HG03039 (cell line): ENCODE measurements around the gene NR4A2.

ENCODE experiments used
- ATAC-seq: cut with Tn5 transposase; IDR thresholded peaks from one replicate; pipeline ENCODE4 v1.9.1; 2021; ENCODE audit warnings: mild to moderate bottlenecking, moderate library complexity; ENCODE audit not compliant: unreplicated experiment

Gene NR4A2

DNA sequence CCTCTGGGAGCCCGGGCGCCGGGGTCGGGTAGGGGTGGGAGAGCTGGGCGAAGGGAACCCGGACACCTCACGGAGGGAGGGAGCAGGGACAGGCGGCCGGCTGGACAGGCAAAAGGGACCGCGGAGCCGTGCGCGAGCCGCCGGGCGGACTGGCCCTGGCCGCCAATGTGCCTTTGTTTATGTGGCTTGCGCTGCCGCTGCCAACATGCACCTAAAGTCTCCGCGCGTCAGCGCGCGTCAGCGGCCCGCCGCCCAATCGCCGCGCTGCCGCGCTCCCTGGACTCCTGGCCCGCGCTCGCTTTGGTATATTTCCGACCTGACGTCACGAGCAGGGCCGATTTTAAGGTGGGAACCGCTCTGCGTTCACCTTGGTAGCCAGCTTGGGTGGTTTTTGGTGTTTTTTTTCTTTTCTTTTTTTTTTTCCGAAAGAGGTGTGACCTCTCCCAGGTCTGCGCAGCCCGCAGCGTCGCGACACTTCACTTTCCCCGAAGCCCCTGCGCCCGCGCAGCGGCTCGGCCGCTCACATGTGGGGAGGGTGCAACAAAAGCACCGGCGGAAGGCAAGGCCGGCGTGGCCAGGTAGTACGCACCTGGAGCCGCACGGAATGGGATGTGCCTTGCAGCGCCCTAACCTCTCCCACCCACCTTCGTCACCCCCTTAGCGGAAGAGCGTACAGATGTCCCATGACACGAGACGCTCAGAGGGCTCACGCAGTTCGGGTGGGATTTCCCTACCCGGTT, at the start of gene NR4A2:
Gene NR4A2, minus strand, starts transcription at position 188 of the 740 bp plus-strand sequence. CDS start 2,535 bp downstream, outside the sequence.
- ATAC-seq, result peak; percentile 72

DNA sequence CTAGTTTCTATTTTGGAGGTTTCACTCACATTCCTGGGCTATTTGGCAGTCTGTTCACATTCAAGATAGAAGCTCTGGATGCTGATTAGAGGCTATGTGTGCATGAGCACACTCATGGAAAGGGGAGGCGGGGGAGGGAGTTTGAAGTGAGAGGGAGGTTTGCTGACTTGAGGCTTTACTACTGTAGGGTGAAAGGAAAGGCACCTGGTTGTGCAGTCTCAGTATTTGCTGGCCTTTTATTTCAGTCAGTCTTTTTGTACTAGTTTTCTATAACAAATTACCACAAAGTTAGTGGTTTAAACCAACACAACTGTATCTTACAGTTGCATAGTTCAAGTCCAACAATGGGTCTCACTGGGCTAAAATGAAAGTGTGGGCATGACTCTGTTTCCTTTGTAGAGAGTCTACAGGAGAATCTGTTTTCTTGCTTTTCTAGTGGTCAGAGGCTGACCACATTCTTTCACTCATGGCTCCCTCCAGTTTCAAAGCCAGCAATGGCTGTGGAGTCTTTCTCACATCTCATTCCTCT, 47.7 kb upstream of the NR4A2 start:
- ATAC-seq, result peak; percentile 79

DNA sequence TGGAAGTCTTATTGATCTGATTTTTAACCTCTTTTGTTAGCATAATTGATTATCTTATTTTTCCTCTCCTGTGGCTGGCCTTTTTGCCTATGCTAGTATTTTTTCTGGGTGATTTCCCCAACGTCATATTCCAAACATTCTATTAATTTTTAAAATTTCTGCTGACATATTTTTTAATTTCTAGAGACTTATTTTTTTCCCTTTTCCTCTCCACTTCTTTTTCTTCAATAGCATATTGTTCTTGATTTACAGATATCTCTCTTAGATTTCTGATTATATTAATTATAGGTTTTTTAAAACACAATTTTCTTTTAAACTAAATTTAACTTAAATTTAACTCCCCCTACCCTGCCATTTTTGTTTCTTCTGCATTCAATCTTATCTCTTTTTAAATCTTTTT, 47.2 kb upstream of the NR4A2 start:
- no peak for ATAC-seq

DNA sequence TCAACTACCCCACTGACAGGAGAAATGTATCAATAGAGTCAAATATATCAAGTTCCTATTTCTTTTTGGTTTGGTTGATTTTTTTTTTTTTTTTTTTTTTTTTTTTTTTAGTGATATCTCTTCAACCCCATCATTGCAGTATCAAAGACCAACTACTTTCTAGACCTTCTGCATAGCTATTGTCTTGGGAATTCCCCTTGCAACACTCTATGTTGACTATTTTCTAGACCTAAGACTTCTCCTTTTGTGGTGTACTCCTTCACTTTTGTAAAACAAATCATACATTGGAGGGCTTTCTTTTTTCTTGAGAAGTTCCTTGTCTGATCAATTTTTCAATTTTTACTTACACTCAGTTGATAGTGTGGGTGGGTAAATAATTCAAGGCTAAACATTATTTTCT, 46.5 kb upstream of the NR4A2 start:
- peak; percentile 45 for ATAC-seq

DNA sequence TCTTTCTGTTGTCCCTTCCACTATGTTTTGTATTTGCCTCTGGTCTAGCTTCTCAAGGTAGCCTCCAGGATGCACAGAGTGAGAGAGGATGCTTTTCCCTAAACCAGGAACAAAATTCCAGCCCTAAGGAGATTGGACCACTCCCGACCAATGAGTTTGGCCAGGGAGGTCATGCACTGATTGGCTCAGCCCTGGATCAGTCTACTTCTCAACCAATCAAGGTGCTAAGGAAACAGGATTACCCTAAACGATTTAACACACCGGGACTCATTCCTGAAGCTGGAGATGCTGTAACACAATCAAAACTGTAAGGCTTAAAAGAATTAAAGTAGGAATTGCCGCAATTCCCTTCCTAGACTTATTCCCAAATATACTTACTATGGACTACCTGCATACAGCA, 34.2 kb upstream of the NR4A2 start:
- ATAC-seq, result no peak

DNA sequence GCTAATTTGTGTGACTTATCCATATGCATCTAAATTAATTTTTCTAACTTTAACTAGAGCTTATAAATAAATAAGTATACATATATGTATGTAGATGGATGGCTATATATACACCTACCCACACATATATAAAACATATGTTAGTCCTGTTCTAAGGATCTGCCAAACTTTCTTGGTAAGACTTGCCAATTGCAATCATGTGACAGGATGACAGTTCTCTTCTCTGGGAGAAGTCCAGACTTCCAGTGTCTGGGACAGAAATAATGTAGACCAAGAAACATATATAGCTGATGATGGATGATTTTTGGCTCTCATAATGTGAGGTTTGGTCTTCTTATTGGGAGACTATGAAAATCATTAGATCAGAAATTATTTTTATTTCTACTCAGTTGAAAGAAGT, 30.6 kb upstream of the NR4A2 start:
- no peak for ATAC-seq

DNA sequence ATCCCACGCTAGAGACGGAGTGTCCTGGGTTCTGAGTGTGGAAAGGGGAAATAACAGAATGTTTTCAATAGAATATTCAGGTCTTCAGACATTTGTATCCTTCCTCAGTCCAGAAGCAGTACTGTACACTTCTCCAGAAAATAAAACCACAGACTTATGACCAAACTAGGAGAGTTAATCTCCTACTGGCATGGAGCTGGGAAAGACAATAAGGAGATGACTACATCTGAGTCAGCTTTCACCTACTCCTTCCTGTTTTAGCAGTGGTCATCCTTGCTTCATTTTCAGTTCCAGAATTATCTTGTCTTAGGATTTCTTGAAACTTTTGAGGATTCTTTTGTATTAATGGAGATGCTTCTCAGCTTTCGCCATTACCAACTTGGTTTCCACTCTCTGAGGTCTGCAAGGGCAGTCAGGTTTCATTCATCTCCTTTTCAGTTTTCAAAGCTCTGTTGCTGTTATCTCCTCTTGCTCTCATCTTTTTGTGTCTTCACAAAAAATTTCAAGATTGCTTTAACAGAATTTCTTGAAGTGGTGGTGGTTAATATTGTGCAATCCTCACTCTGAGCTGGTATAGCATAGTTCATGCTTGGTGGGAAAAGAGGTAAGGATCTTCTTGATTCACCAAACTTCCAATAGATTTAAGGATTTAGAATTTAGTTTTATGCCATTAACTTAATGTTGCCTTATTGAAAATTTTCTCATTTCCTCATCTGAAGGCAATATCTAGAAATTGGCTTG, 23.7 kb upstream of the NR4A2 start:
- no peak for ATAC-seq

DNA sequence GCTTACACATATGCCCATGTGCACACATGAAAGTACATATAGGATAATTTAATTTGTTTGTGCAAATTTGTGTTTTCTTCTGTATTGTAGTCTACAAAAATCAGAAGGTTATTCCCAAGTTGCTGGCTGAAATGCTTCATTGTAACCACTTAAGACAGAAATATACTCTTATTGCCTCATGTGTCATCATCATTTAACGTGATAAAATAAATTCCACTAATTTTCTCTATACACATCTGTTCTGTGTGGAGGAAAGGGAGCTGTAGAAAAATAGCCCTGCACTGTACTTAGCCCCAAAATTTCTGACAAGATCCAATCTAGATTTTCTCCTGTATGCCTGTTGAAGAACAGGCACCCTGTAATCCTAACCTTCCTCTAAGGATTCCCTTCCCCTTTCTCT, 20.4 kb upstream of the NR4A2 start:
- no peak for ATAC-seq

DNA sequence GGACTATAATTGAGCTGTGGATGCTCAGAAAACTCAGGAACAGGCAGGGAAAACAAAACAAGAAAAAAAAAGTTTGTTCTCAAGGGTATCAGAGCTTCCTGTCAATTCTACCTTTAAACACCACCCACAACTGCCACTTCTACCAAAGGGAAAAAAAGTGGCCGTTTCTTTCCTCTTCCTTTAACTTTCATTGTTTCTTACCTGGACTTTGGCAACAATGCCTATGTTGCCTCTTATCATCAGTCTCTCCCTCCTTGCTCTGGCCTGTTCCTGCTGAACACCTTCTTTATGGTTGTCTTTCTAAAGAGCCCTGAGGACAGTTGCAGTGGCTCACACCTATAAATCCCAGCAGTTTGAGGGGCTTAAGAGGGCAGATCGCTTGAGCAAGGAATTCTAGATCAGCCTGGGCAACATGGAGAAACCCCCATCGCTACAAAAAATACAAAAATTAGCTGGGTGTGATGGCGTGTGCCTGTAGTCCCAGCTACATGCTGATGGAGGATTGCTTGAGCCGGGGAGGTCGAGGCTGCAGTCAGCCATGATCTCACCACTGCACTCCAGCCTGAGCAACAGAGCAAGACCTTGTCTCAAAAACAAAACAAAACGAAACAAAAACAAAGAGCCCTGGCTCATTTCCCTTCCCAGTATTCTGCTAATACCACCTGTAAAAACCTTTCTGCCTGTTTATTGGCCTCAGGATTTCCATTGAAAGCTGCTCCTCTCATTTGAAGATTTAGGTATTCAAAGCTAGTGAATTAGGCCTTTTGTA, 18.0 kb upstream of the NR4A2 start:
- no peak for ATAC-seq

DNA sequence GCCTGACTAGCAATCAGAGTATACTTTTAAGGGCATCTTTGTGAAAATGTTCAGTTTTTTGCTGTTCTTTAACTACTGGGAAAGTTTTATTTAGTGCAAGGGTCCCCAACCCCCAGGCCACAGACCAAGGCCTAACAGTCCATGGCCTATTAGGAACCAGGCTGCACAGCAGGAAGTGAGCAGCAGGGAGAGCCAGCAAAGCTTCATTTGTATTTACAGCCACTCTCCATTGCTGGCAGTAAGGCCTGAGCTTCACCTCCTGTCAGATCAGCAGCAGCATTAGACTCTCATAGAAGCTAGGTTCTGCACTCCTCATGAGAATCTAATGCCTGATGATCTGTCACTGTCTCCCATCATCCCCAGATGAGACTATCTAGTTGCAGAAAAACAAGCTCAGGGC, 17.1 kb upstream of the NR4A2 start:
- ATAC-seq, result no peak

DNA sequence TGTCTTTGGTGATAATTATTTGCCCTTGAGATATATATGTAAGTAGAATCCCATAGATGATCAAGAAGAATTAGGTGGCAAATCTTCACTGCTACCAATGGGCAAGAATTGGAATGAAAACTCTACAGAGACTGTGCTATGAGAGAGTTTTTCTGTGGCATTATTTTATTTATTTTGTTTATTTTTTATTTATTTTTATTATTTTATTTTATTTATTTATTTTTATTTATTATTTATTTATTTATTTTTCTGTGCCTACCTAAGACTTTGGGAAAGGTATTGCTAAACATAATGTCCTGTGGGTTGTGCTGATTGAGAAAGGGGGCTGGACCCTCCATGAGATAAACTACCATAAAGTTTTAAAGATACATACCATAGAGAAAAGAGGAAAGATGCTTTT, 16.6 kb upstream of the NR4A2 start:
- no peak for ATAC-seq

DNA sequence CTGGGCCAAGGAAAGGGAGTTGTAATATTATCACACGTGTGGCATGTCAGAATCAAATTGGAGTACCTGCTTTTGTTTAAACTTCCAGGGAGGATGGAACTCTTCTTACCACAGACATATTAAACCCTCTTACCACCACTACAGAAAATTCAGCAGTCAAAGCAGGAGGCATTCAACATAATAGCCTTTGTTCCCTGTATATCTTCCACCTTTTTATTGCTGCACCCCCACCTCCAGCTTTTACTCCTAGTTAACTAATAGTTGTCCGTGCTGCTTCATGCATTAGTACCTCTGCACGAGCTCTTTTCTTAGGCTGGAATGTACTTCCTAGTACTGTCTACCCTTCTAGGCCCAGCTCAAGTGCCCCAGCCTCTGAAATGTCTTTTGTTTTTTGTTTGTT, 14.9 kb upstream of the NR4A2 start:
- no peak for ATAC-seq

DNA sequence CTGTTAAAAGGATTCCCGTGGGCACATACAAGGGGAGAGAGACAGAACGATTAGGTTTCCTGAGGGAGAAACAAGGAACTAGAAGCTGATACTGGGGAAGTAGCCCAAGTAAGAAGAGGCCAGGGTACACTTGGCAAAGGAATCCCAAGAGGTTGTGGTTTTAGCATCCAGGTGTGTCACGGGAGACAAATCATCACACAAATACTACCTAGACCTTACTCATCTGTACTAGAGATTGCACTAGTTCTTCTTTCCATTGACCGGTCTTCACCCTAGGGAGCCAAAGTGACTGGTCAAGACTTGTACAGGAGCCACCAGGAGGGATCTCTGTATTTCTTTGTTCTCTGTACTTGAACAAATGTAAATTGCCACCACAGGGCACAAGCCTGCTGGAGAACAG, 14.2 kb upstream of the NR4A2 start:
- ATAC-seq, result no peak

DNA sequence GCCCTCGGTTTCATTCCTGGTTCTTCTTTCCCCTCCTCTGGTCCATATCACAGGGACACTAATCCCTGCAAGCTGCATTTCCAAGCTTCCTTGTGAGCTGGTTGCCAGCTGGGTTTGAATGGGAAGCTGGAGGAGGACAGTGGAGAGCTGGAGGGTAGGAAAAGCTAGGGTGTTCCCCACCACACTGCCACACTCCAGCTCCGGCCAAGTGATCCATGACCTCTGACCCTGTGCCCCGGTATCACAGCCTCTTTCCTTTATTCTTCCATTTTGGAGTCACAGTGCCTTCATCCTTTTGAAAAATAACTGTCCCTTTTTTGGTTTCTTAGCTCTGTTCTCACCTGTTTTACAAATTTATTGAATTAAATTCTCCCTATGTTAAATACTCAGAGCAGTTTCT, 13.1 kb upstream of the NR4A2 start:
- no peak for ATAC-seq

DNA sequence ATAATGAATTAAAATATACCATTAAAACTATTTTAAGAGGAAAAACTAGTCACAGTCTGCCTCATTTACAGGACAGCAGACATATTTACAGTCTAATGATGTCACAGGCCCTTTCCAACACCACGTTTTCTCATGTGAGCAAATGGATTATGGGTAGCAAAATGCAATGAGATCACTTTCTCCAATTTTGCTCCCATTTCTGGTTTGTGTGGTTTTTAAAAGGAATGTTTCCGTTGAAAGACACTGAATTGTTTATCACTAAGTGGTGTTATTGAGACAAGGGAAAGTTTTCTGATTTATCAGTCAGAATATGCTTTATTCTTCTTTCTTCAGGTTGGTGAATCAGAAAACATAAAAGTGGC, 11.4 kb upstream of the NR4A2 start:
- no peak for ATAC-seq

DNA sequence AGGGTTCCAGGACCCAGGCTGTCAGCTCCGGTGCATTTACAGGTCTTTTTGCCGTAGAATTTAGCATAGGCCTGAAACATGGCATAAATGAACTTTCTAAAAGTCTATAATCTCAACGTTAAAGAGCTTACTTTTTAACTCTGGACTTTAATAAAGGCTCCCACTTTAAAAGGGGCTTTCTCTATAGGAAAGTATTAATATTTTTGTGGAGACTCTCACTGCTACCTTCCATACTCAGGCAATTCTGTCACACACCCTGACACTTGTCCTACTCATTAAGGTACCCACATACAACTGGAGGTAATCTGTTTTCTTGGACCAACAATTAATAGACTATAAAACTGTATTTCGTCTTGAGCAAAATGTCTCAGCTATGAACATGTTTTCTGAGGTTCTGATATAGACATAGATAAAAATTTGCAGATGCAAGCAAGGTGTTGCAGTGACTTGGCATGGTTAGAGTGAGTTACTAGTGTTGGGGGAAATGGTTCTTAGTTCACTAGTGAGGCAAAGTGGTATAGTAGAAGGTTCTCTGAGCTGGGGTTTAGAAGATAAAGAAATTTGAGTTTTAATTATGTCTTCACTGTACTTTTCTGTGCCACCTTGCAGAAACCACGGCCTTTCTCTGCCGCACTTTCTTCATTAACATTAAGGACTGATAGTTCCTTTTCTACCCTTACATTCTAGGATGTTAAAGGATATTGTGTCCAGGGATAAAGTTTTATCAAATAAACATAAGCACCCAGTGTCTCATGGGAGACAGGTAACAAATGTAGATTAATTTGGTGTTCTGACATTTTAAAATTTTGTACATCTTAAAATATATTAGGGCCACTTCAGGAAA, 10.8 kb upstream of the NR4A2 start:
- ATAC-seq, result no peak

DNA sequence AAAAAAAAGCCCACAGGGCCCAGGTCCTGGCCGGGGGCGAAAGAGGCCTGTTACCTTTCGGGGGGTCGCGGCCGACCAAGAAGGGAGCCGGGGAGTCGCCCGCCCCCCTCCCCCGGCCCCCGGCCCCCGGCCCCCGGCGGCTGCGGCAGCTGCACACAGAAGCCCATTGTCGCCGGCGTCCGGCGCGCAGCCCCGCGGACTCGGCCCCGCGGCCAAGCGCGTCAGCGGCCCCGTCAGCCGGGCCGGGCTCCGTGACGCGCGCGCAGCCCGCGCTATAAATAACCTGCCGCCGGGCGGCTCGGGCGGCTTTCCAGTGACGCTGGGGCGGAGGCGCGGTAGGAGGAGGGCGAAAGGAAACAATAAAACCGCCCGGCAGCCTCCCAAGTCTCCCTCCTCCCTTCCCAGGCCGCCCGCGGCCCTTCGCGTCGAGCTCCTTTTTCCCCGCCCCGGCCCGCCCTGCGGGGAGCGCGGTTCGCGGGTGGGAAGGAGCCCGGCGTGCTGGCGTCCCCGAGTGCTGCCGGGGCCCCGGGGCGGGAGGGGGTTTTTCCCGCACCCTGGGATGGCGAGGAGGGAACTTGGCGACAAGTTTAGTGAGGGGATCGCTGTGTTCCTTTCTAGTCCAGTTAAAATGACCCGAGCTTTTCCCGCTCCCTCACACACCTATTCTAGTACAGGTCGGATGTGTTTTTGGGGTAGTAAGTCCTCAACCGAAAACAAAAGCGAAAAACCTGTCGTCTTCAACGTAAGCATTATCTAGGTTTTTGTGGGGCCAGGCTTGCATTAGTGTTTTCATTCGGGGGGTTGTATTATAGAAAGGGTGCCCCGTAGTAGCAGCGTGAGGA, 10.0 kb upstream of the NR4A2 start:
- ATAC-seq, result peak; percentile 54

DNA sequence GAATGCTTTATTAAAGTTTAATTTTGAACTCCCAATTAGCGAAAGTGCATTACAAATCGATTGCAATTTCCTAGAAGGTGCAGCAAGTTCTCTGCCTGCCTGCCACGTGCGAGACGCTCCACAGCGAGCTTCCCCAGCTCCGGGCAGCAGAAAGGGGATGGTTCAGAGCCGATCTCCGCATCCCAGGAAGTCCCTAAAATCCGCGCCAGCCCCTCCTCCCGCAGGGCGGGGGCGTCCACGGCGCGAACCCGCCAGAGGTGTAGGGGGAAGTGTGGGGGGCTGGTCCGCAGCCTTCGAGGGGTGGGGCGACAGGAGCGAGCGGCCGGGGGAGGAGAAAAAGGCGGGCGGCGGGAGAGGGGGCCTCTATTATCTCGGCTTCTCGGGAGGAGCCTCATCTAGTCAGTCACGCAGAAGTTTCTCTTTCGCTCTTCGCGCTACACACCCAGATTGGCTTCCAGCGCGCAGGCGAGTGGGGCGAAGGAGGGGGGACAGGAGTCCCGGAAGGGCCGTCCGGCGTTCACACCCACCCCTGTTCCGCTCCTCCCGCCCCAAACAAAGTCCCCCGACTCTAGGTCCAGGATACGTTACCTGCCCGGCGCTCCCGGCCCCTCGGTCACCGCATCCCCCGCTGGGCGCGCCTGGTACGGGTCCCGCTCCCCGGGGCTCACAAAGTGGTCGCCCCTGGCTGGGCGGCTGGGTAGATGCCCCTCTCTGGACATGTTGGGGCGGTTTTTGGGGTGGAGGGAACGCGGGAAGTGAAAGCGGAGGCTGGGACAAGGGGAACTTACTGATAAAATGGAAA, 9.1 kb upstream of the NR4A2 start:
- peak; percentile 76 for ATAC-seq
